ENCODE results near the gene SPPL2C.

SPPL2C gene

GRCh38 chr17:45813048-45813725, 31.5 kb upstream of the SPPL2C start:
- TF ChIP-seq, protein P1, sequence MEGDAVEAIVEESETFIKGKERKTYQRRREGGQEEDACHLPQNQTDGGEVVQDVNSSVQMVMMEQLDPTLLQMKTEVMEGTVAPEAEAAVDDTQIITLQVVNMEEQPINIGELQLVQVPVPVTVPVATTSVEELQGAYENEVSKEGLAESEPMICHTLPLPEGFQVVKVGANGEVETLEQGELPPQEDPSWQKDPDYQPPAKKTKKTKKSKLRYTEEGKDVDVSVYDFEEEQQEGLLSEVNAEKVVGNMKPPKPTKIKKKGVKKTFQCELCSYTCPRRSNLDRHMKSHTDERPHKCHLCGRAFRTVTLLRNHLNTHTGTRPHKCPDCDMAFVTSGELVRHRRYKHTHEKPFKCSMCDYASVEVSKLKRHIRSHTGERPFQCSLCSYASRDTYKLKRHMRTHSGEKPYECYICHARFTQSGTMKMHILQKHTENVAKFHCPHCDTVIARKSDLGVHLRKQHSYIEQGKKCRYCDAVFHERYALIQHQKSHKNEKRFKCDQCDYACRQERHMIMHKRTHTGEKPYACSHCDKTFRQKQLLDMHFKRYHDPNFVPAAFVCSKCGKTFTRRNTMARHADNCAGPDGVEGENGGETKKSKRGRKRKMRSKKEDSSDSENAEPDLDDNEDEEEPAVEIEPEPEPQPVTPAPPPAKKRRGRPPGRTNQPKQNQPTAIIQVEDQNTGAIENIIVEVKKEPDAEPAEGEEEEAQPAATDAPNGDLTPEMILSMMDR (IDR thresholded peaks at IDR 0.05; ENCODE audit: low read depth, low read length, missing control alignments), result no peak
- no peak for DNase-seq (ENCODE audit: low read depth)
- H3K4me3 ChIP-seq (ENCODE audit: low read depth, low read length), result no peak overlapping the region

GRCh38 chr17:45814622-45815606, 29.8 kb upstream of the SPPL2C start:
- no peak for DNase-seq (ENCODE audit: low read depth)
- TF ChIP-seq, protein P1 (IDR thresholded peaks at IDR 0.05; ENCODE audit: low read depth, low read length, missing control alignments), result no peak
- no peak overlapping the region for H3K4me3 ChIP-seq (ENCODE audit: low read depth, low read length)

GRCh38 chr17:45815752-45816151, 28.9 kb upstream of the SPPL2C start:
- DNase-seq (ENCODE audit: low read depth), result no peak
- TF ChIP-seq, protein P1 (IDR thresholded peaks at IDR 0.05; ENCODE audit: low read depth, low read length, missing control alignments), result no peak
- H3K4me3 ChIP-seq (ENCODE audit: low read depth, low read length), result no peak overlapping the region

GRCh38 chr17:45818041-45818440, 26.6 kb upstream of the SPPL2C start:
- TF ChIP-seq, protein P1 (IDR thresholded peaks at IDR 0.05; ENCODE audit: low read depth, low read length, missing control alignments), result no peak
- H3K4me3 ChIP-seq (ENCODE audit: low read depth, low read length), result no peak overlapping the region
- DNase-seq (ENCODE audit: low read depth), result no peak

DNA sequence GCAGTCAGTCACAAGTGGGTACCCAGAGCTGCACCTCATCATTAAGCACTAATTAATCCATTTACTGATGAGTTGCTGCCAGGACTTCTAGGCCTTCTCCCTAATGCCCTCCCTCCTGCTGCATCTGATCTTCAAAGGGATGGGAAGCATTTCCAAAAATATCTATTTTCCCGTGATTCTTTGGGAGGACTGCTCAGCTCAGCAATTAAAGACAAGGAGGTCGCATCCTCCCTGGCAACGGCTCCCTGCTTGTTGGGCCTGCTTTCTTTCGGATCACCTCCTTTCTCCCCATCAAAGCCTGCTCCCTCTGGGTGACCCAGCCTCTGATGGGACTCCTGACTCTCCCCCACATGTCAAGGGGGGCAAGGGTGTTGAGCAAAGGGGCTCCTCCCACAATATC, 26.0 kb upstream of the SPPL2C start:
- H3K4me3 ChIP-seq (ENCODE audit: low read depth, low read length), result no peak overlapping the region
- DNase-seq (ENCODE audit: low read depth), result no peak
- TF ChIP-seq, protein P1 (IDR thresholded peaks at IDR 0.05; ENCODE audit: low read depth, low read length, missing control alignments), result no peak

DNA sequence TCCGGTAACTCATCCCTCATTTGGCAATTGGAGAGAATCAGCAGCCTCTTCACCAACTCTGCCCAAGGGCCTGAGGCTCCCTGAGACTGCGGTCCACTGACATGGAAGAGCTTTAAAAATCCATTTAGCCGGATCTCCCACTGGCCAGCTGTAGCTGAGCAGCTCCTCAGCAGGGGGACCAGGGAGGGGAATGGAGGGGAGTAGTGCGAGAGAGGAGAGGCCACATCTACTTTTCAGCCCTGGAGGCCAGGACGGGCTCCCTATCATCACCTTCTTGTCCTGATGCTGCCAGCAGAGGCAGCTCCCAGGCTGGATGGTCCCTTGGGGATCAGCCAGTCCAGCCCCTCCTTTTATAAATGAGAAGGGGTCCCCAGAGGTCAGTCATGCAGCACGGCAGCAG, 25.0 kb upstream of the SPPL2C start:
- DNase-seq (ENCODE audit: low read depth), result no peak
- TF ChIP-seq, protein P1 (IDR thresholded peaks at IDR 0.05; ENCODE audit: low read depth, low read length, missing control alignments), result no peak
- H3K4me3 ChIP-seq (ENCODE audit: low read depth, low read length), result no peak overlapping the region

Data from GM12864 (cell line).